Activated T-helper 1 cell treated with anti-CD3 and anti-CD28 coated beads, Interleukin-2, amount 50 U/mL, for 16 hours (primary cell): Measurements from ENCODE around the gene RXRA.

Source experiments
- DNase-seq, 2 donors: peaks; one replicate each; pipeline ENCODE4 v3.0.0-alpha.2; 2020; ENCODE audit warnings: low read depth in 1 of 2, low spot score in 1 of 2

RXRA gene

DNA sequence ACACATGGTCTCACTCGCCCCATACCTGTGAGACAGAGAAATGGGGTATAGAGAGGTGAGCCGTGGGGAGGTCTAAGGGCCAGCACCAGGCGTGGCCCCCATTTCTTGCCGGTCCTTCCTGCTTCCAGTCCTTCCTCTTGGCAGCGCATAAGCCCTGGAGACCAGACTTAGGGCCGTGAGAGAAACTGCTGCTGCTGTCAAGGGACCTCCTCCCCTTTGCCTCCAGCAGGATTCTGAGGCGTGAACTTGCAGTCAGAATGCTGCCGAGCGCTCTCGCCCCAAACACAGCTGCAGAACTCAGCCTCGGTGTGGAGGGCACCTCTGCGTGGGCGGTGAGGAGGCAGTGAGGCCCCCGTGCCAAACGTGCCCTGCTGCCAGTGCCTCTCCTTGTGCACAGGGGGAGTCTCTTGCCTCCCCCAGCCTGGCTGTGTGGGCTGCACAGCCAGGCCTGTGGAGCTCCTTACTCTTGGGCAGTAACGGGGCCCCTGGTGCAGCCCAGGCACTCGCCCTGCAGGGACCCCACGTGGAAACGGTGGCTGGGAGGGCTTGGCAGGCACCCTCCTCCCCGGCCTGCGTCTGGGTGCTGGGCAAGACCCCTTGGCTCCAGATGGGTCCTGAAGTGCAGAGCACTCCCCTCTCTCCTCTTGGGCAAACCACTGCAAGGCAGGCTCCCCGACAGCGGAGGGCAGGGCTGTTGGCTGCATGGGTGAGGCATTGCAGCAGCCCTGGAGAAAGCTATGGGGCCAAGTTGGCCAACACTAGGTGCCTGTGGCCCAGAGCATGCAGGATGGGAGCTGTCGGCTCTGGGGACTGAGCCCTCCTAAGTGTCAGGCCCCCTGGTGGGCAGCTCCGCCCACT lies 85.4 kb downstream of the RXRA start:
- DNase-seq = no peak

- DNase-seq = no peak
Measured at GRCh38 chr9:134412298-134412711, 86.0 kb downstream of the RXRA start.

DNA sequence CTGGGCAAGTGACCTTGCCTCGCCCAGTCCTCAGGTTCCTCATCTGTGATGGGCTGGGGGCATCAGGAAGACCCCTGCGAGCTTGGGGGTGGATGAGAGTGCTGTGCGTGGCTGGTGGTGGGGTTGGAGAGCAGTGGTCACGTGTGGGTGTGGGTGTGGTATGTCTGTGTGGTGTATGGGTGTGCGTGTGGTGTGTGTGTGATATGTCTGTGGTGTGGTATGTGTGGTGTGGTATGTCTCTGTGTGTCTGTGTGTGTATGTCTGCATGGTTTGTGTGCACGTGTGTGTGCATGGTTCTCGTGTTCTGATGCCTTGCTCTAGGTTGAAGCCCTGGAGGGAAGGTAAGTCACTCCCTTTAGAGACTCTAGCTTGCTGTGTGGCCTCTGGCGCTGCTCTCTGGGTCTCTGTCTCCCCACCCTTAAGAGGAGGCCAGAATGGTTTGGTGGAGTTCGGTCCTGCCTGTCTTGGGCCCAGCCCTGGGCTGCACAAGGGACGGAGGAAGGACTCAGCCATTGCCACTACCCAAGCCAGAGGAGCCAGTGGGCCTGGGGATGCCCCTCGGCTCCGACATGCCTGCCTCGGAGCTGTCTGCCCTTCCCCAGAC lies 87.0 kb downstream of the RXRA start:
- DNase-seq = no peak

DNA sequence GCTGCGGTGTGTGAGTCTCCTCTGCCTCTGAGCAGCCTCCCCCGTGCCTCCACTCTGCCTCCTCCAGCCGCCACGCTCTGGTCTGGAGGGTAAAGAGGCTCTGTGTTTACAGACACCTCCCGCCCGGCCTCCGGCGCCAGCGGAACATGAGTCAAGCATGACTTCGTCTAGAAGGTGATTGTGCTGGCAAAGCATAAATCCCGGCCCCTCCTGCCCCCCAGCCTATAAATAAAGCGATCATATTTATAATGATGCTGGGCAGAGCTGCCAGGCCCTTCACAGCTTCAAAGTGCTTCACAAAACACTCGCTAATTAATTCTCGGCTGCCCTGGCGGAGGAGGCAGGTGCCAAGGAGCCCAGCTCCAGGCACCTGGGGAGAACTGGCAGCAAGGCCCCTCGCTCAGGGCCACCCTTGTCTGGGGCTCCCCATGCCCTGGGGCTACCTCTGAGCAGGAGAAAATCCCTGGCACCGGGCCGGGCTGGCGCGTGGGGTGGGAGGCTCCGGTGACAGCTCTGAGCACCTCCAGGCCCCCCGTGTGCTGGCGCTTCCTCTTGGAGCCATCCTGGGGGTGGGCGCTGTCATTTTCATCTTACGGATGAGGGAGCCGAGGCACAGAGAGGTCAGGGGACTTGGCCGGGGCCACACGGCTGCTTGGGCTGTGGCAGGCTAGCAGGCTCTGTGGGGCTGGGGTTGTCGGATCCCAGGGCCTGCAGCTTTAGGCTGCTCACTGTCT lies 87.8 kb downstream of the RXRA start:
- no peak for DNase-seq

GRCh38 chr9:134414900-134415425 lies 88.7 kb downstream of the RXRA start:
- no peak for DNase-seq

DNA sequence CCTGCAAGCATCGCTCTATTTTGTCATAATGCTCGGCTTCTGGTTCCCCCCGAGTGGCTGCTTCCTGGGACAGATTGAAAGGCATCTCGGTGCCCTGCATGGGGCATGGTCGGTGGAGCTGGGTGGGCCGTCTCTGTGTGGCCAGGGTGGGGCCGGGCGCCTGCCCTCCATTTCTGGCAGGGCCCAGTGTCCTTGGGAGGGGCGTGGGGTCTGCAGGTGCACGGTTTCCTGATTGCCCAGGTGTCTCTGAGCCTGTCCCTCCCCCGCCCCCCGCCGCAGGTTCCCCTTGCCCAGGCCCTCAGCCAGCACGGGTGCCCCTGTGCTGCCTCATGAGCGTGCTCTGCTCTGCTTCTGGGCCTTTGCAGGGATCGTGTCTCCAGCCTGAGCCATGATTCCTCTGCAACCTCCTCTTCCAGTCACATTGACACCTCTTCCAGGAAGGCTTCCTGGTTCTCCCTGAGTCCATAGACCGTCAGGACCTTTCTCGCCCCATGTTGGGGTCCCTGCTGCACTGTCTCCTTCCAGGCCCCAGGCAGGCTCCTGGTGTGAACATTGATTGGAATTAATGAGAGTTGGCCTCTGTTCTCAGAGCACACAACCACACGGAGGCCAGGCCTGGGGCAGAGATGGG lies 90.2 kb downstream of the RXRA start:
- DNase-seq = no peak

DNA sequence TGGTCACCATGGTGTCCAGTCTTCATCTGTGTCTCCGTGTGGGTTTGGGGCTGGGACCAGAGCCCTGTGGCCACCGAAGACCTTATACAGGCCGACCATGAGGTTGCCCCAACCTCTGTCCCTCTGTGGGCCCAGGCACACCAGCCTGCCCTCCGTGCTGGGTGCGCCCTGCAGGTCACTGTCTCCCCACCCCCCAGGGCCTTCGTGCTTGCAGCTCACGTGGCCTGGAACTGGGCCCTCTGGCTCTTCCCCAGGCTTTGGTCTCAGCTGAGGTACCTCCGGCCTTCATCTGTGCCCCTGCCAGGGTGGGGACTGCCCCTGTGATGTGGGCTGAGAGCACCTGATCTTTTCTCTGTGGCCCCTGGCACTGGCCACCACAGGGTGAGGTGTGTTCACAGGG lies 92.1 kb downstream of the RXRA start:
- DNase-seq = no peak

GRCh38 chr9:134419000-134419683 lies 92.9 kb downstream of the RXRA start:
- DNase-seq = no peak

DNA sequence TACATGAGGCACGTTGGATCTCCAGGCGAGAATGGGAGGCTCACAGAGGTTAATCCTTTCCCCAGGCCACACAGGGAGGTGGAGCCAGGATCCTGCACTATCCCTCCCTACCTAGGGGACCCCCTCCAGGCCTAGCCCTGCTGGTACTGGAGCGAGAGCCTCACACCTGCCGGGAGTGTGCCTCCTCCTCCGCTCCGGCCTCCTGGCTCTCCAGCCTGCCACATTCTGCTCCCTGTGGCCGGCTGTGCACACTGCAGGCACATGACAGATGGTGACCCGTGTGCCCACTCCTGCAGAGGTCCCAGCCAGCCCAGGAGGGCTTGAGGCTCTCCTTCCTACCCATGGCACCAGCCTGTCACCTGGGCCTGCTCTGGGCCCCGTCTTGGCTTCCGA lies 93.4 kb downstream of the RXRA start:
- DNase-seq = no peak

GRCh38 chr9:134420281-134420845 lies 94.1 kb downstream of the RXRA start:
- no peak for DNase-seq

DNA sequence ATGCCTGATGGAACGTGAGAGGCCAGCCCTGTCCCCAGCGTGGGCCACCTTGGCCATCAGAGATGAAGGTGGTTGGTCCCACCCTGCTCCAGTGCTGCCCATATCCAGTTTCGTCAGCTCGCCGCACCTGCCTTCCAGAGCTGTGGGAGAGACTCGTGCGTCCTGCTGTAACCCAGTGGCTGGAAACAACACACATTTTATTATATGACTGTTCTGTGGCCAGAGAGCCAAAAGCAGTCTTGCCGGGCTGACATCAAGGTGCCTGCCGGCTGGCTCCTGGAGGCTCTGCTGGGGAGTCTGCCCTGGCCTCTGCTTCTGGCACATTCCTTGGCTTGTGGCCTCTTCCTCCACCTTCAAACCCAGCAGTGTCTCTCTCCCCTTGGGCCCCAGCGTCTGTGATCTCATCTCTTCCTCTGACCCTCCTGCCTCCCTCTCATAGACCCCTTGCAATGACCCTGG lies 94.7 kb downstream of the RXRA start:
- DNase-seq = no peak

DNA sequence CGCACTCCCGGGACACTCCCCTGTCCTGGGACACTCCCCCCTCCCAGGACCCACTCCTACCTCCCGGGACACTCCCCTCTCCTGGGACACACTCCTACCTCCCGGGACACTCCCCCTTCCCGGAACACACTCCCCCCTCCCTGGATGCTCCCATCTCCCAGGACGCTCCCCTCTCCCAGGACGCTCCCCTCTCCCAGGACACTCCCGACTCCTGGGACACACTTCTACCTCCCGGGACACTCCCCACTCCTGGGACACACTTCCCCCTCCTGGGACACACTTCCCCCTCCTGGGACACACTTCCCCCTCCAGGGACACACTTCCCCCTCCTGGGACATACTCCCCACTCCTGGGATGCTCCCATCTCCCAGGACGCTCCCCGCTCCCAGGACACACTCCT lies 95.6 kb downstream of the RXRA start:
- DNase-seq = no peak

DNA sequence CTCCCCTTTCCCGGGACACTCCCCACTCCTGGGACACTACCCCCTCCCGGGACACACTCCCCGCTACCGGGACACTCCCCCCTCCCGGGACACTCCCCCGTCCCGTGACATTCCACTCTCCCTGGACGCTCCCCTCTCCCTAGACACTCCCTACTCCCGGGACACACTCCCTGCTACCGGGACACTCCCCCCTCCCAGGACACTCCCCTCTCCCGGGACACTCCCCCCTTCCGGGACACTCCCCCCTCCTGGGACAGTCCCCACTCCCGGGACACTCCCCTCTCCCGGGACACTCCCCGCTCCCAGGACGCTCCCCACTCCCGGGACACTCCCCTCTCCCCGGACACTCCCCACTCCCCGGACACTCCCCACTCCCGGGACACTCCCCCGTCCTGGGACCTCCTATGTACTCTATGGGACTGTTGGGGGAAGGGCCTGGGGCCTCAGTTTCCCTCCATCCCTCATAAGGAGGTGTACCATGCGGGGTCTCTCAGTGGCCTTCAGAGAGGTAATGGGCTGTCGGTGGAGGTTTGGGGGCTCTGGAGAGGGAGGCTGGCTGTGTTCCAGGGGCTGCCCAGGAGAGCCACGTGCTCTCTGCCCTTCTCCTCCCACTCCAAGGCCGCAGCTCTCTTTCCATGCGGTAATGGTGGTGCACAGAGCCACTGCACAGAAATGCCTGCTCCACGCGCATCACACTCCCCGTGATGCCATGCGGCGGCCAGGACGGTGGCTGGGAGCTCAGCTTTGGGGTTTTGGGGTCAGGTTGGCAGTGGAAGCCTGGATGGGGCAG lies 96.2 kb downstream of the RXRA start:
- DNase-seq = no peak

DNA sequence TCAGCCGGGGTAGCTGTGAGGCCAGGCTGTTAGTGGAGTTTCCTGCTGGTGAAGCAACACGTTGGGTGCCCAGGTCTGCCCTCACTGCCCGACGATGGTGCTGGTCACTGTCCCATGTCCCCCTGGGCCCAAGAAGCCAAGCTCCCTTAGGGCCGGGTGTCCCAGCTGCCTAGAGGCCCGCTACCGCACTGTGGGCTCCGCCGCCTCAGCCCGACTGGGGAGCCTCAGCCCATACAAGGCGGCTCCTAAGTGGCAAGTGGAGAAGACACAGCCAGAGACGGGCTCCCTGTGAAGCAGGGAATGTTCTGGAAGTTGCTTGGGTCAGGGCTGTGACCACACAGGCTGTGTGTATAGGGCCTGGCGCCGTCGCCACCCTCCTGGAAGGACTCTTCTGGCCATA lies 96.9 kb downstream of the RXRA start:
- DNase-seq = no peak

- DNase-seq = no peak
Measured at GRCh38 chr9:134423749-134424148, 97.5 kb downstream of the RXRA start.

GRCh38 chr9:134424818-134425217 lies 98.6 kb downstream of the RXRA start:
- no peak for DNase-seq

GRCh38 chr9:134425401-134425800 lies 99.1 kb downstream of the RXRA start:
- DNase-seq = no peak

GRCh38 chr9:134425812-134426211 lies 99.6 kb downstream of the RXRA start:
- no peak for DNase-seq

DNA sequence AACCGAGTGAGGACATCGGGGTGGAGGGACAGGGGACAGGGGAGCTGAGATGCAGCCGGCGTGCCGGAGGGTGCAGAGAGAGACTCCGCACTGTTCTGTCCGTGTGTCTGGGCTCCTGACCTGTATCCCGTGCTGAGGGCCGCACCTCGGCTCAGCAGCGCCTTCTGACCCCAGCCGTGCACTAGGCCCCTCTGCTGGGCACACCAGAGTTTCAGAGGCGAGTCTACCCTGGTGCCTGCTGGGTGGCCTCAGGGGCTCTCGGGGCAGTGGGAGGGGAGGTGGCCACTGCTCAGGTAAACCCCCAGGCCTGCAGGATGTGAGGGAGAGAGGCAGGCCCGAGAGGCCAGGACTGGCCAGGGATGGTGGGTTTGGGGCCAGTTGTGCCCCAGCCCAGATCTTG lies 100.2 kb downstream of the RXRA start:
- DNase-seq = no peak
